Stimulated activated CD8-positive, alpha-beta memory T cell treated with anti-CD3 and anti-CD28 coated beads, Interleukin-15, amount 100 ng/mL, for 24 hours (primary cell): ENCODE results near the gene VAMP1.

Source experiments
- DNase-seq: peaks from one replicate; pipeline ENCODE4 v3.0.0-alpha.2; 2020; ENCODE audit warnings: low read depth

Gene VAMP1

DNA sequence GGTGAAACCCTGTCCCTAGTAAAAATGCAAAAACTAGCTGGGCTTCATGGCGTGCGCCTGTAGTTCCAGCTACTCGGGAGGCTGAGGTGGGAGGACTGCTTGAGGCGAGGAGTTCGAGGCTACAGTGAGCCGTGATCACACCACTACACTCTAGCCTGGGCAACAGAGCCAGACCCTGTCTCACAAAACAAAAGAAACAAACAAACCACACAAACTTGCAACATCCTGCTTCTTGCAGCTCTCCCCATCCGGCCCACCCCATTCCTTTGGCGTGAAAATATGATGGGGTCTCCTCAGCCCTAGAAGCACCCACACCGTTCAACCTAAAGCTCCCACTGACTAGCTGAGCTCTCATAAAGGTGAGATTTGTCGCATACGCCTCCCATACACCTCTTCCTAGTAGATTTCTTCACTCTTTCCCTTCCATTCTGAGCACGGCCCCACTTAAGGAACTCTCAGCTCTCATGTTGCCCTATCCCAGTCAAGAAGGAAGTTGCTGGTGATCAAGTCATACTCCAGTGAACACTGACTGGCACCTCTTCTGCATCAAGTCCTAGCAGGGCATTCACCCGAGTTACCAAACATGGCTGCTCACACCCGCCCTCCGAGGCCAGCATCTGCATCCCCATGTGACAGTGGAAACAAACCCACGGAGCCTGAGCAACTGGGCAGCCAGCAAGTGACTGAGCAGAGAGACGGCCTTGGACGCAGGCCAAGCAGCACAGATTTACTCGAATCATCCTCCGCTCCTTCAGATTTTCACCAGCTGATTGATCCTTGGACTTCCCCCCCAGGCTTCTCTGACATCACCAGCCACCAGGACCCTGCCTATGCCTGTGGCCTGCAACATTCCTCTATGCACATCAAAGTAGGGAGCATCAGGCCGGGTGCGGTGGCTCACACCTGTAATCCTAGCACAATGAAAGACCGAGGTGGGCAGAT is 44.6 kb downstream of the VAMP1 start:
- no peak for DNase-seq

DNA sequence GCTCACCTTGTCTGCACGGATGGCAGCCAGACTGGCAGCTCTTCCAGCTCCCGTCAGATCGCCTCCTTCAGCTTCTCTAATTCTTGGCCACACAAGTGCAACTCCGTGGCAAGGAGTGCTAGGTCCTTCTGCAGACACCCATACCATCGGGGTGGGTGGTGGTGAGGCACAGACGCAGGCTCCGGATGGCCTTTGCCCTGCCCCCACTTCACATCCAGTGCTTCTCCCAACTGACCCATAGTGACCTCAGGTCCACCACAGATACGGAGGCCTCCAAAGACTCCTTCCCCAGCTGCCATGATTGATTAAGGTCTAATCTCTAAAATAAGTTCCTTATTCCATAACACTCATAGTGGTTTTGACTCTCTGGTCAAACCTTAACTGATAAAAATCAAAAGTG is 45.6 kb downstream of the VAMP1 start:
- DNase-seq = no peak

DNA sequence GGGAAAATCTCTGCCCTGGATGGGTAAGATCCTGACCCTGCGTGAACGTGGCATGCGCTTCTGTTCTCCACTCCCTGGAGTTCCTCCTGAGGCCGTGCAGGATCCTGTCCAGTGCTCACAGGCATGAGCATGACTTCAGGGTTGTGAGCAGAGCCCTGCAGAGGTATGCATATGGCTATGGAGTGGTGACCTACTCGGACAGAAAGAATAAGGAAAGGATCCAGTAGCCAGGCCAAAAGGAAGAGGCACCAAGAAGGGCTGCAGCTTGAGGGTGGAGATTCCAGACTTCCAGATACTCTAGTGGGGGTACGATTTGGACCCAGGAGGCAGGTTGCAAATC is 46.5 kb downstream of the VAMP1 start:
- no peak for DNase-seq

DNA sequence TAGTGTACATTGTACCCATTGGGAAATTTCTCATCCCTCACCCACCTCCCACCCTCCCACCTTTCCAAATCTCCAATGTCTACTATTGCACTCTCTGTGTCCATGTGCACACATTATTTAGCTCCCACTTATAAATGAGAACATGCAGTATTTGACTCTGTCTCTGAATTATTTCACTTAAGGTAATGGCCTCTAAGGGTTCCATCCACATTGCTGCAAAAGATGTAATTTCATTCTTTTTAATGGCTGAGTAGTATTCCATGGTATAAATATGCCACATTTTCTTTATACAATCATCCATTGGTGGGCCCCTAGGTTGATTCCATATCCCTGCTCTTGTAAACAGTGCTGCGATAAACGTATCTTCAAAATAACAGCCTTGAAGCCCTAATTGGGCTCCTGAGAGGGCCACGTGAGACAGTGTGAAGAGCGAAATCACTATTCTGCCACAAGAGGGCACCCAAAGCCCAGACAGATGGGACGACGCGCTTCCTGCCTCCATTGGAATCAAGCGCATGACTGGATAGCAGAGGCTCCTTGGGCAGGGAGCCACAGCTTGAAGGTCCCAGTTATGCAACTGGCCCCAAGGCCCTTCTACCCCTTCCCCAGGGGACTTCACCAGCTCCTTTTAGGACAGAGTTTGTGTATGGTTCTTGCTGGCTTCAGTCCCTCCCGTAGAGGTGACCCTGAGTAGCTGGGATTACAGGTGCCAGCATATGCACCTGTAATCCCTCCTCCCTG is 47.0 kb downstream of the VAMP1 start:
- no peak for DNase-seq

DNA sequence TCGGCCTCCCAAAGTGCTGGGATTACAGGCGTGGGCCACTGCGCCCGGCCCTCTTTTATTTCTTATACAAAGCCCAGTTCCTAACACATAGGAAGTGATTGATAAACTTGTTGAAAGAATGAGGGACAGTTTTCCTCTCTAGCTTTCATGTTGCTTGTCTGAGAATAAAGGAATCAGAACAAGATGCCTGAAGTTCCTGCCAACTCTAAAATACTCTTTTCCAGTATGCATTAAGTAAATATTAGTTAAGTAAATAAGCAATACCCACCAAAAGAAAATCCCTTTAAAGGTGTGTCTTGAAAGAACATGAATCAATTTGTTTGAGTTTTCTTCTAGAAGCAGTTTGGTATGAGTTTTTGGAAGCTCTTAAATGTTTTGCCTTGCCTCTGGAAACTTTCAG is 50.1 kb downstream of the VAMP1 start:
- no peak for DNase-seq

DNA sequence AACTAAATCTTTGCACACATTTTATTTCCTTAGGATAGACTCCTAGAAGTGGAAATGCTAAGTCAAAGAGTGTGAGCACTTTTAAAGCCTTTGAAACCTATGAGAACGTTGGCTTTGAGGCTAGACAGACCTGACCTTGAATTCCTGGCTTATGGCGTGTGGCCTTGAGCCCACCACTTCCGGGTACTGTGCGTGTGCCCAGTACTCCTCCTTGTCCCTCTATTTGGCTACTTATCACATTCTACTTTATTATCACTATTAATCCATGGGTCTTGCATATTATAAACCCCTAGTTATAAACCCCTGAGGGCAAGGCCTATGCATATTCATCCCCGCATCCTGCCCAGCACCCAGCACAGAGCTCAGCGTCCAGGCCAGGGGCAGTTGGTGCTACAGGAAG is 51.7 kb downstream of the VAMP1 start:
- no peak for DNase-seq

DNA sequence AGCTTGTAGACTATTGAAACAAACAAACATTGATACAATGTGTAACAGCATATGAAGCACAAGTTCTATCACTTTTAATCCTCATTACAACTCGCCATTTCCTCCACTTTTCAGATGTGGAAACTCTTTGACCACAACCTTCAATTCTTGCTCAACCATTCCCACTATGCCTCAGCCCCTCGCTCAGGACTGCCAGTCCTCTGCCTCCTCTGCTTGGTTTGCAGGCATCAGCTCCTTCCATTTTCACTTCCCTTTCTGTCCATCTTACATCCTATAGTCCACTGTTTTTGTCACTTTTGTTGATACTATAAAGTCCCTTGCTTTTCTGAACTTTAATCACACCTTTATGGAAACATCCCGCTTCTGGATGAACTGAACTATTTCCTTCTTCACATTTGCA is 53.9 kb downstream of the VAMP1 start:
- DNase-seq = no peak
